A673 (cell line): Measurements from ENCODE around the gene PTPN14. TPM values are rescaled to one million over a fixed set of nuclear protein-coding genes. Genes with fewer than 3 reads are reported as not detected.

ENCODE experiments used
- BruUV-seq: library from RNA; stranded (reverse); fragments of 400-500 nt; replicated peaks from 2 replicates; lab custom pipeline; 2021; lab: Mats Ljungman, UMichigan
- CTCF ChIA-PET: fragments of 300-600 bp; sonication (Branson Sonifier 250); formaldehyde crosslinking; loops from one replicate; lab custom pipeline; 2022; ENCODE audit warnings: antibody characterized with exemption; lab: Charles Lee
- POLR2A ChIA-PET: fragments of 300-600 bp; sonication (Branson Sonifier 250); formaldehyde crosslinking; loops from one replicate; lab custom pipeline; 2022; ENCODE audit warnings: antibody characterized with exemption; ENCODE audit not compliant: low non-redundant PET; lab: Charles Lee
- DNase-seq: peaks from one replicate; pipeline ENCODE4 v3.0.0-alpha.2; 2015; ENCODE audit warnings: low spot score
- H3K27ac ChIP-seq: fragments of 200-600 bp; sonication (generic); 2 replicates; pipeline ENCODE4 v1.5.1; 2016; ENCODE audit warnings: mixed run types, low read depth, mild to moderate bottlenecking, mixed read lengths, antibody characterized with exemption, low read length; ENCODE audit not compliant: poor library complexity, severe bottlenecking
- H3K27me3 ChIP-seq: fragments of 200-600 bp; sonication (generic); replicated peaks from 2 replicates; pipeline ENCODE4 v1.6.1; 2017; ENCODE audit warnings: mixed run types, low read depth, mild to moderate bottlenecking, mixed read lengths, antibody characterized with exemption, low read length; ENCODE audit not compliant: insufficient read depth, poor library complexity
- H3K36me3 ChIP-seq: fragments of 200-600 bp; sonication (generic); 2 replicates; pipeline ENCODE4 v1.6.1; 2016; ENCODE audit warnings: mixed run types, mild to moderate bottlenecking, mixed read lengths, antibody characterized with exemption, low read length; ENCODE audit not compliant: insufficient read depth, poor library complexity, severe bottlenecking
- H3K4me1 ChIP-seq: fragments of 200-600 bp; sonication (generic); 2 replicates; pipeline ENCODE4 v1.6.1; 2017; ENCODE audit warnings: mixed run types, mild to moderate bottlenecking, mixed read lengths, antibody characterized with exemption, low read length; ENCODE audit not compliant: insufficient read depth, poor library complexity, severe bottlenecking
- H3K4me3 ChIP-seq: fragments of 200-600 bp; sonication (generic); 2 replicates; pipeline ENCODE4 v1.5.1; 2016; ENCODE audit warnings: low read depth, mixed run types, mild to moderate bottlenecking, mixed read lengths, low read length; ENCODE audit not compliant: poor library complexity, severe bottlenecking
- H3K9me3 ChIP-seq: fragments of 200-600 bp; sonication (generic); 2 replicates; pipeline ENCODE4 v1.6.1; 2016; ENCODE audit warnings: mixed run types, low read depth, mild to moderate bottlenecking, mixed read lengths, antibody characterized with exemption, low read length; ENCODE audit not compliant: poor library complexity, severe bottlenecking
- CTCF ChIP-seq: fragments of 300-800, 200-600 bp; sonication (generic); conservative IDR thresholded peaks from 2 replicates; pipeline ENCODE4 v1.5.1; 2017; ENCODE audit warnings: low read depth, mild to moderate bottlenecking, antibody characterized with exemption, low read length, moderate library complexity, mixed read lengths
- EZH2 ChIP-seq: fragments of 200-600 bp; sonication (generic); IDR thresholded peaks from 2 replicates; pipeline ENCODE4 v1.6.1; 2017; ENCODE audit warnings: borderline replicate concordance, low read depth, mild to moderate bottlenecking, mixed read lengths, antibody characterized with exemption, low read length; ENCODE audit not compliant: poor library complexity, severe bottlenecking
- intact Hi-C: fragments of 100-400 bp; cut with micrococcal nuclease; formaldehyde crosslinking; loops from one replicate; pipeline ENCODE4 v1.10.0; 2022; ENCODE audit not compliant: unreplicated experiment
- total RNA-seq: library from RNA; stranded (reverse); gene quantifications from 2 replicates; pipeline ENCODE4 v1.2.3, GENCODE V29; 2021

The PTPN14 gene
- total RNA-seq, 1 experiment from 2014 or later, result 114 TPM

GRCh38 chr1:214370615-214371014 is 180.8 kb downstream of the PTPN14 start:
- POLR2A ChIA-PET, result no interaction called here
- intact Hi-C loops, result no loop called here
- TF ChIP-seq CTCF (no peak), EZH2 (no peak)
- no TSS peak for BruUV-seq
- Histone ChIP-seq H3K27me3 (no peaks in the 10 kb centered on the region), H3K9me3 (no peaks in the 10 kb centered on the region), H3K27ac (no peak overlapping the region), H3K4me3 (no peak overlapping the region), H3K4me1 (peaks cover 1% of the 10 kb centered on the region), H3K36me3 (peaks cover 64% of the 10 kb centered on the region)
- CTCF ChIA-PET, result no interaction called here
- DNase-seq, result no peak

GRCh38 chr1:214369364-214369763 is 182.0 kb downstream of the PTPN14 start:
- BruUV-seq, result no TSS peak
- H3K4me1 ChIP-seq, result peaks cover 9% of the 10 kb centered on the region
- H3K27ac ChIP-seq, result no peak overlapping the region
- no peak for DNase-seq
- no peak overlapping the region for H3K4me3 ChIP-seq
- peaks cover 74% of the 10 kb centered on the region for H3K36me3 ChIP-seq
- ChIA-PET CTCF (no interaction called here), POLR2A (no interaction called here)
- intact Hi-C loops, result no loop called here
- TF ChIP-seq CTCF (no peak), EZH2 (no peak)
- no peaks in the 10 kb centered on the region for H3K9me3 ChIP-seq
- H3K27me3 ChIP-seq, result no peaks in the 10 kb centered on the region

- Histone ChIP-seq H3K9me3 (no peaks in the 10 kb centered on the region), H3K4me3 (no peak overlapping the region), H3K27ac (no peak overlapping the region), H3K27me3 (no peaks in the 10 kb centered on the region), H3K36me3 (peaks cover 79% of the 10 kb centered on the region), H3K4me1 (peaks cover 9% of the 10 kb centered on the region)
- ChIA-PET POLR2A (no interaction called here), CTCF (interaction anchor here (0.5 kb wide), 1 partner anchor 284 kb away, joined by 5 read pairs; no protein-coding TSS in a partner anchor)
- no peak for DNase-seq
- BruUV-seq, result no TSS peak
- intact Hi-C loops, result no loop called here
- no peak for TF ChIP-seq CTCF
- no peak for TF ChIP-seq EZH2
Measured at GRCh38 chr1:214367841-214368240, 183.6 kb downstream of the PTPN14 start.
